ENCODE measurements around the gene KRT28.

The KRT28 gene

GRCh38 chr17:40830085-40830776, 30.5 kb upstream of the KRT28 start:
- H3K36me3 ChIP-seq (ENCODE audit: control insufficient read depth, insufficient read depth, low read length): no peaks in the 10 kb centered on the region
- no peak overlapping the region for H3K27ac ChIP-seq (ENCODE audit: low read length)
- H3K9me3 ChIP-seq (ENCODE audit: control insufficient read depth, insufficient read depth, low read length): no peaks in the 10 kb centered on the region
- H3K4me3 ChIP-seq (ENCODE audit: low read length): no peak overlapping the region
- DNase-seq (ENCODE audit: low read depth, low spot score): no peak
- no peaks in the 10 kb centered on the region for H3K27me3 ChIP-seq (ENCODE audit: control insufficient read depth, insufficient read depth, low read length)
- H3K4me1 ChIP-seq (ENCODE audit: control insufficient read depth, insufficient read depth, low read length): no peaks in the 10 kb centered on the region
- no CpG with 5 or more reads among the region's 2 CpGs for WGBS (ENCODE audit: insufficient coverage, insufficient read length)

GRCh38 chr17:40828454-40829044, 28.8 kb upstream of the KRT28 start:
- Histone ChIP-seq H3K9me3 (ENCODE audit: control insufficient read depth, insufficient read depth, low read length) (no peaks in the 10 kb centered on the region), H3K36me3 (ENCODE audit: control insufficient read depth, insufficient read depth, low read length) (no peaks in the 10 kb centered on the region), H3K27me3 (ENCODE audit: control insufficient read depth, insufficient read depth, low read length) (no peaks in the 10 kb centered on the region), H3K27ac (ENCODE audit: low read length) (no peak overlapping the region), H3K4me3 (ENCODE audit: low read length) (no peak overlapping the region), H3K4me1 (ENCODE audit: control insufficient read depth, insufficient read depth, low read length) (no peaks in the 10 kb centered on the region)
- DNase-seq (ENCODE audit: low read depth, low spot score): no peak
- WGBS (ENCODE audit: insufficient coverage, insufficient read length): no CpG with 5 or more reads among the region's 4 CpGs

DNA sequence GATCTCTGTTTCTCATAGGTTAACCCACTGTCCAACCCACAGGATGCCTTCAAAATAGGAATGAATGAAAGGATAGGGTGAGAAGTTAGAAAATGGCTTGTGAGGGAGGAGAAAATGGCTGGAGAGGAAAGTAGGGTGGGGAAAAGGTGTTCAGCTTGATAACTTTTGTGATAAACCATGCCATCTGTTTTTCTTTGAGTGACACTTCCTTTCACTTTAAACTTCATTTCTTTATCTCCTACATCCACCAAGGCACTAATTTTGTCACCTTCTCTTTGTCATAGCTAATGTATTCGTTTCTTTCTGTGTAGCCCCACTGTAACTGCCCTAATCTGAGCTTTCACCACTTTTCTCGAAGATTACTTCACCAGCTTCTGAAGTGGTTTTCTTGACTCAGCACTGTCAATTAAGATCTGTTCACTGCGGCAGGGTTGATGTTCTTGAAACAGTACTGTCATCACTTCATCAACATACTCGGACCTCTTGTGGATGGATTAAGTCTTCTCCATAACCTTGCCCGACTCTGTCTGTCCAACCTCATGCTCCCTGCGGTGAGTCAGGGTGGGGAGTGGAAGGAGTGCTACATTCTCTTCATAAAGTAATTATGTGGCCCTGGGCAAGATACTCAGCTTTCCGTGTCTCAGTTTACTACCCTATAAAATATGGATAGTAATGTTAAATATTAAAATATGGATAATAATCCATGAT, 28.1 kb upstream of the KRT28 start:
- Histone ChIP-seq H3K4me3 (ENCODE audit: low read length) (no peak overlapping the region), H3K9me3 (ENCODE audit: control insufficient read depth, insufficient read depth, low read length) (no peaks in the 10 kb centered on the region), H3K27ac (ENCODE audit: low read length) (no peak overlapping the region), H3K4me1 (ENCODE audit: control insufficient read depth, insufficient read depth, low read length) (no peaks in the 10 kb centered on the region), H3K27me3 (ENCODE audit: control insufficient read depth, insufficient read depth, low read length) (no peaks in the 10 kb centered on the region), H3K36me3 (ENCODE audit: control insufficient read depth, insufficient read depth, low read length) (no peaks in the 10 kb centered on the region)
- DNase-seq (ENCODE audit: low read depth, low spot score): no peak
- no CpG with 5 or more reads among the region's 7 CpGs for WGBS (ENCODE audit: insufficient coverage, insufficient read length)

- no peaks in the 10 kb centered on the region for H3K9me3 ChIP-seq (ENCODE audit: control insufficient read depth, insufficient read depth, low read length)
- H3K27ac ChIP-seq (ENCODE audit: low read length): no peak overlapping the region
- H3K36me3 ChIP-seq (ENCODE audit: control insufficient read depth, insufficient read depth, low read length): no peaks in the 10 kb centered on the region
- no peaks in the 10 kb centered on the region for H3K27me3 ChIP-seq (ENCODE audit: control insufficient read depth, insufficient read depth, low read length)
- no peak overlapping the region for H3K4me3 ChIP-seq (ENCODE audit: low read length)
- no peaks in the 10 kb centered on the region for H3K4me1 ChIP-seq (ENCODE audit: control insufficient read depth, insufficient read depth, low read length)
- whole genome bisulfite sequencing (ENCODE audit: insufficient coverage, insufficient read length): no CpG with 5 or more reads among the region's 2 CpGs
- no peak for DNase-seq (ENCODE audit: low read depth, low spot score)
These were observed 25.8 kb upstream of the KRT28 start for GRCh38 chr17:40825599-40825998.

- no peaks in the 10 kb centered on the region for H3K27me3 ChIP-seq (ENCODE audit: control insufficient read depth, insufficient read depth, low read length)
- no CpG with 5 or more reads among the region's 1 CpG for WGBS (ENCODE audit: insufficient coverage, insufficient read length)
- H3K36me3 ChIP-seq (ENCODE audit: control insufficient read depth, insufficient read depth, low read length): no peaks in the 10 kb centered on the region
- H3K4me1 ChIP-seq (ENCODE audit: control insufficient read depth, insufficient read depth, low read length): no peaks in the 10 kb centered on the region
- no peak overlapping the region for H3K4me3 ChIP-seq (ENCODE audit: low read length)
- DNase-seq (ENCODE audit: low read depth, low spot score): no peak
- no peaks in the 10 kb centered on the region for H3K9me3 ChIP-seq (ENCODE audit: control insufficient read depth, insufficient read depth, low read length)
- no peak overlapping the region for H3K27ac ChIP-seq (ENCODE audit: low read length)
These were observed 24.5 kb upstream of the KRT28 start for GRCh38 chr17:40824015-40824832.

- DNase-seq (ENCODE audit: low read depth, low spot score): no peak
- Histone ChIP-seq H3K27ac (ENCODE audit: low read length) (no peak within 1 kb of the TSS), H3K4me1 (ENCODE audit: control insufficient read depth, insufficient read depth, low read length) (no peaks in the 10 kb centered on the region), H3K9me3 (ENCODE audit: control insufficient read depth, insufficient read depth, low read length) (no peaks in the 10 kb centered on the region), H3K36me3 (ENCODE audit: control insufficient read depth, insufficient read depth, low read length) (no peaks in the 10 kb centered on the region), H3K4me3 (ENCODE audit: low read length) (no peak within 1 kb of the TSS), H3K27me3 (ENCODE audit: control insufficient read depth, insufficient read depth, low read length) (no peaks in the 10 kb centered on the region)
- no CpG with 5 or more reads among the region's 7 CpGs for WGBS (ENCODE audit: insufficient coverage, insufficient read length)
These were observed 22.5 kb upstream of the KRT28 start, which contains the start of gene KRT10 for GRCh38 chr17:40822132-40822812. TSS of gene KRT10 (minus strand) at chr17:40822614. CDS start at chr17:40822585, 29 bp downstream.

DNA sequence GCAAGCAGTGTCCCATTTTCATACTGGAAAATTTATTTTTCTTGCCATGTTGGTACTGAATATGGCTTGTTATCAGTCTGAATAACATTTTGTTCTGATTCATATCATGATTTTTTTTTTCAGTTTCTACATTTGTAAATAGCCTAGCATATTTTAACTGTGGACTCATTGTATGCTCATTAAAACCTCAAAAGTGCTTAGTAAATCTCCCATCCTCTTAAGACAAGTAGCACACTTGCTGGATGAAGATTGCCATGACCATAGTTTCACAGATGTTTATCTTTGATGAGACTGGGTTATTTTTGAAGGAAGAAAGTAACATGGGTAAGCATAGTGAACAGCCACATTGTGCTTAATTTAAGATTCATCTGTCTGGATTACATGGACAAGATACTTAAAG, 21.8 kb upstream of the KRT28 start:
- no peak for DNase-seq (ENCODE audit: low read depth, low spot score)
- H3K27ac ChIP-seq (ENCODE audit: low read length): no peak overlapping the region
- H3K27me3 ChIP-seq (ENCODE audit: control insufficient read depth, insufficient read depth, low read length): no peaks in the 10 kb centered on the region
- no peaks in the 10 kb centered on the region for H3K9me3 ChIP-seq (ENCODE audit: control insufficient read depth, insufficient read depth, low read length)
- no peaks in the 10 kb centered on the region for H3K4me1 ChIP-seq (ENCODE audit: control insufficient read depth, insufficient read depth, low read length)
- no peak overlapping the region for H3K4me3 ChIP-seq (ENCODE audit: low read length)
- H3K36me3 ChIP-seq (ENCODE audit: control insufficient read depth, insufficient read depth, low read length): no peaks in the 10 kb centered on the region

DNA sequence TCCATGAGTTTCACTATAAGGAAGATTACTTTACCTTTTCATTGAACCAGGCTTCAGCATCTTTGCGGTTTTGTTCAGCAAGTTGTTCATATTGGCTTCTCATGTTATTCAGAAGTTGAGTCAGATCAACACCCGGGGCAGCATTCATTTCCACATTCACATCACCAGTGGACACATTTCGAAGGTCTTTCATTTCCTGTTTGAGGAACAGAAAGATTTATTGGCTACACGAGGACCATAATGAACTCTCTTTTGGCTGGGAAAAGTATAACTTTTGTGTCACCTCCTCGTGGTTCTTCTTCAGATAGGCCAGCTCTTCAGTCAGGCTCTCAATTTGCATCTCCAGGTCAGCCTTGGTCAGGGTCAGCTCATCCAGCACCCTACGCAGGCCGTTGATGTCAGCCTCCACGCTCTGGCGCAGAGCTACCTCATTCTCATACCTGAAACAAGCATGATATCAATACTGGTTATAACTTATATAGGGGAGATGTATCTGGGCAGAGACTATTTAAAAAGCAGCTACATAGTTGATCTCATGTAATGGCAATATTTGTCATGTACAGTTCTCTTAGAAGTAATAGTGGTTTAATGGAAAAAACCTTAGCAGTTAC, 20.6 kb upstream of the KRT28 start:
- no peak overlapping the region for H3K4me3 ChIP-seq (ENCODE audit: low read length)
- WGBS (ENCODE audit: insufficient coverage, insufficient read length): no CpG with 5 or more reads among the region's 9 CpGs

GRCh38 chr17:40819528-40820125, 19.9 kb upstream of the KRT28 start:
- no peaks in the 10 kb centered on the region for H3K27me3 ChIP-seq (ENCODE audit: control insufficient read depth, insufficient read depth, low read length)
- H3K4me3 ChIP-seq (ENCODE audit: low read length): peak overlapping the region; percentile 25; the same call in 1 of the 2 replicates
- no peak for DNase-seq (ENCODE audit: low read depth, low spot score)
- H3K4me1 ChIP-seq (ENCODE audit: control insufficient read depth, insufficient read depth, low read length): no peaks in the 10 kb centered on the region
- no peaks in the 10 kb centered on the region for H3K36me3 ChIP-seq (ENCODE audit: control insufficient read depth, insufficient read depth, low read length)
- no peak overlapping the region for H3K27ac ChIP-seq (ENCODE audit: low read length)
- H3K9me3 ChIP-seq (ENCODE audit: control insufficient read depth, insufficient read depth, low read length): no peaks in the 10 kb centered on the region
- no CpG with 5 or more reads among the region's 9 CpGs for WGBS (ENCODE audit: insufficient coverage, insufficient read length)

More for the DNA sequence above, 20.6 kb upstream of the KRT28 start:
- Histone ChIP-seq H3K9me3 (ENCODE audit: control insufficient read depth, insufficient read depth, low read length) (no peaks in the 10 kb centered on the region), H3K4me1 (ENCODE audit: control insufficient read depth, insufficient read depth, low read length) (no peaks in the 10 kb centered on the region), H3K27ac (ENCODE audit: low read length) (no peak overlapping the region), H3K36me3 (ENCODE audit: control insufficient read depth, insufficient read depth, low read length) (no peaks in the 10 kb centered on the region), H3K27me3 (ENCODE audit: control insufficient read depth, insufficient read depth, low read length) (no peaks in the 10 kb centered on the region)
- DNase-seq (ENCODE audit: low read depth, low spot score): no peak
